ENCODE data around the gene CHST12. TPM values are rescaled to one million over a fixed set of nuclear protein-coding genes. Genes with fewer than 3 reads are reported as not detected.

The CHST12 gene
- polyA plus RNA-seq, 2 of the 4 experiments (the other 2 are of a cell fraction), result 5.6 to 12.0 TPM

DNA sequence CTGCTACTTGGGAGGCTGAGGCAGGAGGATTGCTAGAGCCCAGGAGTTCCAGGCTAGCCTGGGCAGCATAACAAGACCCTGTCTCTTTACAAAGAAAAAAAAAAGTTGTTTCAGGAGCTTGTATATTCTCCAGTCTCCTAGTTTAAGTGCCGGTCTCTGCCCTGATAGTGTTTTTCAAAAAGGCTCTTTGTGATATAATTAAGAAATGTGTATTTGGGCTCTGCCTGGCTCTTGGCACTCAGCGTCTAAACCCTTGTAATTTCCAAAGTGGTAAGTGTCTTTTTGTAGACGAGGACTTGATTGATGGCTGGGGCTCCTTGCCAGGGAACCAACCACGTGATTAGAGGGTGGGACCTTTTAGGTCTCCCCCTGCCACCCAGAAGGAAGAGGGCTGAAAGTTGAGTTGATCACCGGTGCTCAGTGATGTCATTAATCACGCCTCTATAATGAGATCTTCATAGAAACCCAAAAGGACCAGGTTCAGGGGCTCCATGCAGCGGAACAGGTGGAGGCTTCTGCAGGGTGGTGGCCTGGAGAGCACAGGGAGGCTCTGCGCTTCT lies 44.4 kb upstream of the CHST12 start:
- TF ChIP-seq TFCP2L1 (CRISPR knock-in tag; IDR thresholded peaks at IDR 0.05), result no peak
- no peak for TF ChIP-seq ZSCAN20 (CRISPR knock-in tag; IDR thresholded peaks at IDR 0.05)
- no peak overlapping the region for H3K4me2 ChIP-seq
- no peak for FAIRE-seq
- CTCF ChIA-PET, result interaction anchor here (1.5 to 1.6 kb wide), 3 partner anchors 10 to 17 kb away, joined by 3 to 4 read pairs (median 4); no protein-coding TSS in a partner anchor
- WGBS (ENCODE audit: missing lambda C conversion rate), result 83% methylated on average over 8 of the region's 8 CpGs
- H3K9me3 ChIP-seq, result no peaks in the 10 kb centered on the region
- no peak for DNase-seq (ENCODE audit: low read depth in 1 of 2, low spot score in 1 of 2)
- H3K4me3 ChIP-seq, result no peak overlapping the region
- POLR2A ChIA-PET, result no interaction called here
- peaks cover 21% of the 10 kb centered on the region for H3K4me1 ChIP-seq
- ATAC-seq, result no peak
- no peak overlapping the region for H3K27ac ChIP-seq

DNA sequence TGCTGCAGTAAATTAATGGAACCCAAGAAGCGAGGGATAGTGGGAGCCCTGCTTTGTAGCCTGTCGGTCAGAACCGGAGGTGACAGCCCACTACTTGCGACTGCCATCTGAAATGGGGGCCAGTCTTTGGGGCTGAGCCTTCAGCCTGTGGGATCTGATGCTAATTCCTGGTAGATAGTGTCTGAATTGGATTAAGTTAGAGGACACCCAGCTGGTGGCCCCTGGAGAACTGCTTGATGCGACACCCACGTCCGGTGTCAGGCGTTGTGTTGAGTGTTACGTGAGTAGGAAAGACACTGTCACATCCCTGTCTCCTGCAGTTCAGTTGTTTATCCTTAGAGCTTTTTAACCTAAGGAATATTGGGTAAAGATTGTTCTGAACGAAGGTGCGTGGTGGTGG lies 43.8 kb upstream of the CHST12 start:
- H3K4me3 ChIP-seq, result no peak overlapping the region
- no peak for TF ChIP-seq RNF2 (IDR thresholded peaks at IDR 0.05; ENCODE audit: borderline replicate concordance, low read depth)
- no peak for TF ChIP-seq HEYL (CRISPR knock-in tag; IDR thresholded peaks at IDR 0.05)
- TF ChIP-seq NFE2L2 (conservative IDR thresholded peaks at IDR 0.05; ENCODE audit: low read length), result no peak
- no peak for TF ChIP-seq SMC3 (IDR thresholded peaks at IDR 0.05)
- TF ChIP-seq, protein P1, sequence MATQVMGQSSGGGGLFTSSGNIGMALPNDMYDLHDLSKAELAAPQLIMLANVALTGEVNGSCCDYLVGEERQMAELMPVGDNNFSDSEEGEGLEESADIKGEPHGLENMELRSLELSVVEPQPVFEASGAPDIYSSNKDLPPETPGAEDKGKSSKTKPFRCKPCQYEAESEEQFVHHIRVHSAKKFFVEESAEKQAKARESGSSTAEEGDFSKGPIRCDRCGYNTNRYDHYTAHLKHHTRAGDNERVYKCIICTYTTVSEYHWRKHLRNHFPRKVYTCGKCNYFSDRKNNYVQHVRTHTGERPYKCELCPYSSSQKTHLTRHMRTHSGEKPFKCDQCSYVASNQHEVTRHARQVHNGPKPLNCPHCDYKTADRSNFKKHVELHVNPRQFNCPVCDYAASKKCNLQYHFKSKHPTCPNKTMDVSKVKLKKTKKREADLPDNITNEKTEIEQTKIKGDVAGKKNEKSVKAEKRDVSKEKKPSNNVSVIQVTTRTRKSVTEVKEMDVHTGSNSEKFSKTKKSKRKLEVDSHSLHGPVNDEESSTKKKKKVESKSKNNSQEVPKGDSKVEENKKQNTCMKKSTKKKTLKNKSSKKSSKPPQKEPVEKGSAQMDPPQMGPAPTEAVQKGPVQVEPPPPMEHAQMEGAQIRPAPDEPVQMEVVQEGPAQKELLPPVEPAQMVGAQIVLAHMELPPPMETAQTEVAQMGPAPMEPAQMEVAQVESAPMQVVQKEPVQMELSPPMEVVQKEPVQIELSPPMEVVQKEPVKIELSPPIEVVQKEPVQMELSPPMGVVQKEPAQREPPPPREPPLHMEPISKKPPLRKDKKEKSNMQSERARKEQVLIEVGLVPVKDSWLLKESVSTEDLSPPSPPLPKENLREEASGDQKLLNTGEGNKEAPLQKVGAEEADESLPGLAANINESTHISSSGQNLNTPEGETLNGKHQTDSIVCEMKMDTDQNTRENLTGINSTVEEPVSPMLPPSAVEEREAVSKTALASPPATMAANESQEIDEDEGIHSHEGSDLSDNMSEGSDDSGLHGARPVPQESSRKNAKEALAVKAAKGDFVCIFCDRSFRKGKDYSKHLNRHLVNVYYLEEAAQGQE (IDR thresholded peaks at IDR 0.05), result no peak
- TF ChIP-seq, protein P2, sequence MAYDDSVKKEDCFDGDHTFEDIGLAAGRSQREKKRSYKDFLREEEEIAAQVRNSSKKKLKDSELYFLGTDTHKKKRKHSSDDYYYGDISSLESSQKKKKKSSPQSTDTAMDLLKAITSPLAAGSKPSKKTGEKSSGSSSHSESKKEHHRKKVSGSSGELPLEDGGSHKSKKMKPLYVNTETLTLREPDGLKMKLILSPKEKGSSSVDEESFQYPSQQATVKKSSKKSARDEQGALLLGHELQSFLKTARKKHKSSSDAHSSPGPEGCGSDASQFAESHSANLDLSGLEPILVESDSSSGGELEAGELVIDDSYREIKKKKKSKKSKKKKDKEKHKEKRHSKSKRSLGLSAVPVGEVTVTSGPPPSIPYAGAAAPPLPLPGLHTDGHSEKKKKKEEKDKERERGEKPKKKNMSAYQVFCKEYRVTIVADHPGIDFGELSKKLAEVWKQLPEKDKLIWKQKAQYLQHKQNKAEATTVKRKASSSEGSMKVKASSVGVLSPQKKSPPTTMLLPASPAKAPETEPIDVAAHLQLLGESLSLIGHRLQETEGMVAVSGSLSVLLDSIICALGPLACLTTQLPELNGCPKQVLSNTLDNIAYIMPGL (CRISPR knock-in tag; IDR thresholded peaks at IDR 0.05; ENCODE audit: borderline replicate concordance), result no peak
- no peak for DNase-seq (ENCODE audit: low read depth in 1 of 2, low spot score in 1 of 2)
- no peak overlapping the region for H3K27ac ChIP-seq
- ATAC-seq, result no peak
- H3K4me1 ChIP-seq, result peaks cover 21% of the 10 kb centered on the region
- ChIA-PET CTCF (interaction anchor here (1.5 to 1.6 kb wide), 3 partner anchors 9 to 16 kb away, joined by 3 to 4 read pairs (median 4); no protein-coding TSS in a partner anchor), POLR2A (no interaction called here)
- 94% methylated on average over 11 of the region's 11 CpGs for WGBS (ENCODE audit: missing lambda C conversion rate)
- H3K9me3 ChIP-seq, result no peaks in the 10 kb centered on the region
- no peak for FAIRE-seq
- H3K4me2 ChIP-seq, result no peak overlapping the region

DNA sequence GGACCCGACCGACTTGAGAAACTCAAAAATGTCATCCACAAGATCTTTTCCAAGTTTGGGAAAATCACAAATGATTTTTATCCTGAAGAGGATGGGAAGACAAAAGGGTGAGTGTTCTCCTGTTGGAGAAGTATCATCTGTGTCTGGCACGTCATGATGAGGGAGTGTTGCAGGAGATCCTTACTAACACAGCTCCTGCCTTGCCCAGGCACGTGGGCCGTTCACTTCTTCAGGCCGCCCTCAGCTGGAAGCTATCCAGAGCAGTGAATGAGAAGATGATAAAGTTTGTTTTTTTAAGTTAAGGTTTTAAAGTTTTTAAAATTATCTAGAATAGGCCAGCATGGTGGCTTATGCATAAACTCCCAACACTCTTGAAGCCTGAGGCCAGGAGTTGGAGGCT lies 42.6 kb upstream of the CHST12 start:
- POLR2A ChIA-PET, result no interaction called here
- Histone ChIP-seq H3K4me1 (peaks cover 21% of the 10 kb centered on the region), H3K4me2 (no peak overlapping the region), H3K4me3 (no peak overlapping the region), H3K27ac (no peak overlapping the region), H3K9me3 (no peaks in the 10 kb centered on the region)
- no peak for DNase-seq (ENCODE audit: low read depth in 1 of 2, low spot score in 1 of 2)
- ATAC-seq, result no peak
- WGBS (ENCODE audit: missing lambda C conversion rate), result 88% methylated on average over 6 of the region's 6 CpGs
- CTCF ChIA-PET, result no interaction called here
- FAIRE-seq, result no peak
- TF ChIP-seq EP300 (IDR thresholded peaks at IDR 0.05) (no peak), KDM5A (IDR thresholded peaks at IDR 0.05) (no peak), RAD21 (conservative IDR thresholded peaks at IDR 0.05 in 1 of 2, IDR thresholded peaks at IDR 0.05 in 1 of 2) (no peak), FOXS1 (CRISPR knock-in tag; IDR thresholded peaks at IDR 0.05) (no peak), CBX2 (IDR thresholded peaks at IDR 0.05; ENCODE audit: borderline replicate concordance, low read depth) (no peak), FOSL2 (IDR thresholded peaks at IDR 0.05) (no peak), FOSL2 (CRISPR knock-in tag; IDR thresholded peaks at IDR 0.05) (no peak), RNF2 (IDR thresholded peaks at IDR 0.05; ENCODE audit: borderline replicate concordance, low read depth) (no peak), EHF (CRISPR knock-in tag; IDR thresholded peaks at IDR 0.05) (no peak), HDAC2 (IDR thresholded peaks at IDR 0.05) (no peak), PHF8 (IDR thresholded peaks at IDR 0.05; ENCODE audit: borderline replicate concordance, low read depth) (no peak)
- TF ChIP-seq, protein P3, sequence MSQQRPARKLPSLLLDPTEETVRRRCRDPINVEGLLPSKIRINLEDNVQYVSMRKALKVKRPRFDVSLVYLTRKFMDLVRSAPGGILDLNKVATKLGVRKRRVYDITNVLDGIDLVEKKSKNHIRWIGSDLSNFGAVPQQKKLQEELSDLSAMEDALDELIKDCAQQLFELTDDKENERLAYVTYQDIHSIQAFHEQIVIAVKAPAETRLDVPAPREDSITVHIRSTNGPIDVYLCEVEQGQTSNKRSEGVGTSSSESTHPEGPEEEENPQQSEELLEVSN (IDR thresholded peaks at IDR 0.05; ENCODE audit: borderline replicate concordance, low read depth), result no peak
- TF ChIP-seq, protein P4, sequence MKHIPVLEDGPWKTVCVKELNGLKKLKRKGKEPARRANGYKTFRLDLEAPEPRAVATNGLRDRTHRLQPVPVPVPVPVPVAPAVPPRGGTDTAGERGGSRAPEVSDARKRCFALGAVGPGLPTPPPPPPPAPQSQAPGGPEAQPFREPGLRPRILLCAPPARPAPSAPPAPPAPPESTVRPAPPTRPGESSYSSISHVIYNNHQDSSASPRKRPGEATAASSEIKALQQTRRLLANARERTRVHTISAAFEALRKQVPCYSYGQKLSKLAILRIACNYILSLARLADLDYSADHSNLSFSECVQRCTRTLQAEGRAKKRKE (CRISPR knock-in tag; IDR thresholded peaks at IDR 0.05; ENCODE audit: low read depth), result no peak

Measured in A549 (cell line).